ENCODE results near the gene GPS1.

GRCh38 chr17:82009413-82009812, 42.3 kb upstream of the GPS1 start:
- TF ChIP-seq CTCF (IDR thresholded peaks at IDR 0.05; ENCODE audit: low read depth, low read length, missing input control), result no peak
- TF ChIP-seq RAD21 (IDR thresholded peaks at IDR 0.05), result no peak
- TF ChIP-seq REST (IDR thresholded peaks at IDR 0.05), result no peak
- TF ChIP-seq FOXA1 (IDR thresholded peaks at IDR 0.05), result no peak
- no peak for TF ChIP-seq MAX (IDR thresholded peaks at IDR 0.05)
- no peak for TF ChIP-seq EGR1 (IDR thresholded peaks at IDR 0.05; ENCODE audit: low read depth in 2 of 2)
- no peak for TF ChIP-seq TAF1 (conservative IDR thresholded peaks at IDR 0.05)
- TF ChIP-seq JUND (IDR thresholded peaks at IDR 0.05), result no peak
- TF ChIP-seq SP1 (IDR thresholded peaks at IDR 0.05), result no peak
- no peak for TF ChIP-seq YY1 (IDR thresholded peaks at IDR 0.05)
- TF ChIP-seq GABPA (IDR thresholded peaks at IDR 0.05 in 1 of 2, conservative IDR thresholded peaks at IDR 0.05 in 1 of 2), result no peak
- TF ChIP-seq ATF3 (IDR thresholded peaks at IDR 0.05), result no peak

All from liver (tissue), 3 donors.